Transverse colon (tissue), 4 donors: Measurements from ENCODE around the gene HTR5A. TPM values are rescaled to one million over a fixed set of nuclear protein-coding genes. Genes with fewer than 3 reads are reported as not detected.

Experiments used
- DNase-seq: peaks from one replicate; pipeline ENCODE4 v3.0.0-alpha.2; 2019
- H3K27ac ChIP-seq, 4 donors: fragments of 200-600 bp; sonication (generic); 2 replicates each; pipeline ENCODE4 v1.5.1; 2016 to 2018; ENCODE audit warnings: inconsistent platforms in 4 of 4
- H3K27me3 ChIP-seq: fragments of 200-600 bp; sonication (generic); 2 replicates; pipeline ENCODE4 v1.5.1; 2017; ENCODE audit warnings: inconsistent platforms
- H3K36me3 ChIP-seq, 4 donors: fragments of 200-600 bp; sonication (generic); 2 replicates each; pipeline ENCODE4 v1.5.1; 2017 to 2019; ENCODE audit warnings: inconsistent platforms in 4 of 4
- H3K4me1 ChIP-seq, 4 donors: fragments of 200-600 bp; sonication (generic); 2 replicates each; pipeline ENCODE4 v1.5.1; 2017 to 2020; ENCODE audit warnings: inconsistent platforms in 4 of 4
- H3K4me3 ChIP-seq, 4 donors: fragments of 200-600 bp; sonication (generic); 1 replicate in 1 of 4; 2 replicates in 3 of 4; pipeline versions ENCODE4 v1.5.1 to v1.6.1; 2017 to 2019; ENCODE audit warnings: inconsistent platforms in 4 of 4
- H3K9me3 ChIP-seq, 2 donors: fragments of 200-600 bp; sonication (generic); 2 replicates each; pipeline ENCODE4 v1.5.1; 2017 to 2019; ENCODE audit warnings: inconsistent platforms in 2 of 2
- CTCF ChIP-seq, 5 experiments: fragments of 200-600 bp in 3 of 5; fragments of 450-650 bp in 2 of 5; sonication (generic) in 3 of 5; IDR thresholded peaks; 1 replicate in 2 of 5; 2 replicates in 3 of 5; pipeline ENCODE4 v1.5.1; 2016 to 2017; ENCODE audit warnings: antibody characterized with exemption in 5 of 5, inconsistent platforms in 3 of 5, mild to moderate bottlenecking in 2 of 5, moderate library complexity in 1 of 5
- EP300 ChIP-seq: sonication (generic); formaldehyde crosslinking; IDR thresholded peaks from one replicate; pipeline ENCODE4 v1.6.1; 2017; ENCODE audit warnings: antibody characterized with exemption, low read depth
- POLR2A ChIP-seq: fragments of 450-650 bp; IDR thresholded peaks from one replicate; pipeline ENCODE4 v1.6.1; 2016; ENCODE audit warnings: antibody characterized with exemption, mild to moderate bottlenecking, moderate library complexity
- POLR2AphosphoS5 ChIP-seq, 3 donors: sonication (generic); formaldehyde crosslinking; IDR thresholded peaks; one replicate each; pipeline ENCODE4 v1.6.1; 2016; ENCODE audit warnings: antibody characterized with exemption in 3 of 3
- WGBS, 2 donors: methylation state at CpG; one replicate each; pipeline ENCODE4 v1.1.5; 2018; ENCODE audit warnings: low coverage in 1 of 2; 5-methylcytosine and 5-hydroxymethylcytosine counted together
- in situ Hi-C, 4 donors: fragments of 200-750 bp; cut with MboI; loops; one replicate each; pipeline versions ENCODE4 v1.15.0 to v1.15.1; 2017; ENCODE audit warnings: low sequenced_read_pairs in 3 of 4, low pct_ligation_motif_present in 1 of 4, low pct_unique_long_range_greater_than_20kb in 1 of 4
- intact Hi-C: fragments of 100-400 bp; cut with DNase I; formaldehyde crosslinking; loops from one replicate; pipeline ENCODE4 v1.15.1; 2023; ENCODE audit warnings: low total_unique reads
- total RNA-seq, 4 donors: library from RNA; depleted of rRNA; stranded (reverse); fragments of >200 nt; gene quantifications; one replicate each; pipeline ENCODE4 v1.1.0, GENCODE V29; 2016

HTR5A gene
- total RNA-seq, 4 donors from 2014 or later = not detected

- intact Hi-C loops = no loop called here
- in situ Hi-C loops = no loop called here
- Histone ChIP-seq H3K36me3 (no peaks in the 10 kb centered on the region), H3K4me1 (no peaks in the 10 kb centered on the region), H3K4me3 (no peak overlapping the region), H3K9me3 (no peaks in the 10 kb centered on the region), H3K27me3 (peaks cover 6% of the 10 kb centered on the region), H3K27ac (no peak overlapping the region)
- TF ChIP-seq EP300 (no peak), CTCF (IDR thresholded peaks at IDR 0.05) (no peak), POLR2AphosphoS5 (IDR thresholded peaks at IDR 0.05) (no peak), POLR2A (no peak)
- DNase-seq = no peak
- WGBS, 2 donors = 63 to 83% methylated on average over 1 to 2 of the region's 2 CpGs
These were observed 23.5 kb downstream of the HTR5A start for GRCh38 chr7:155093596-155093995.

GRCh38 chr7:155094636-155095135, 24.6 kb downstream of the HTR5A start:
- Histone ChIP-seq H3K4me1 (no peaks in the 10 kb centered on the region), H3K9me3 (no peaks in the 10 kb centered on the region), H3K36me3 (no peaks in the 10 kb centered on the region), H3K27ac (no peak overlapping the region), H3K4me3 (no peak overlapping the region), H3K27me3 (peaks cover 7% of the 10 kb centered on the region)
- TF ChIP-seq POLR2AphosphoS5 (IDR thresholded peaks at IDR 0.05) = no peak
- TF ChIP-seq POLR2A = no peak
- TF ChIP-seq CTCF (IDR thresholded peaks at IDR 0.05) = no peak
- no peak for TF ChIP-seq EP300
- DNase-seq = no peak
- in situ Hi-C loops (no loop called here), intact Hi-C loops (no loop called here)
- WGBS, 2 donors = 82% methylated on average over 6 of the region's 6 CpGs; no CpG with 5 or more reads in 1 of the 2 donors

DNA sequence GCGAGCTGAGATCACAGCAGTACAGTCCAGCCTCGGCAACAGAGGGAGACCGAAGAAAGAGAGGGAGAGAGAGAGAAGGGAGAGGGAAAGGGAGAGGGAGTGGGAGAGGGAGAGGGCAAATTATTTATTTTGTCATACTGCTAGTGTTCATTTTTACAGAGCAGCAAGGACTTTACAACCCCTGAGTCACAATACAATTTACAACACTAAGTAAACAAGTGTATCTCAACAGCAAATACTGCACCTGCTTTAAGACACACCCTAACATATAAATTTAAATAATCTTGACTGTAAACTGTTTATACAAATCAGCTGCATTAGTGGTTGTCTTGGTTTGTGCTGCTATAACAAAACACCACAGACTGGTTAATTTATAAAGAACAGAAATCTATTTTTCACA, 27.2 kb downstream of the HTR5A start:
- Histone ChIP-seq H3K4me3 (no peak overlapping the region), H3K27ac (no peak overlapping the region), H3K9me3 (no peaks in the 10 kb centered on the region), H3K27me3 (peaks cover 7% of the 10 kb centered on the region), H3K36me3 (no peaks in the 10 kb centered on the region), H3K4me1 (no peaks in the 10 kb centered on the region)
- DNase-seq = no peak
- TF ChIP-seq EP300 = no peak
- TF ChIP-seq POLR2A = no peak
- TF ChIP-seq CTCF (IDR thresholded peaks at IDR 0.05) = no peak
- WGBS, 2 donors = 40 to 72% methylated on average over 3 of the region's 3 CpGs
- intact Hi-C loops = no loop called here
- in situ Hi-C loops = no loop called here

DNA sequence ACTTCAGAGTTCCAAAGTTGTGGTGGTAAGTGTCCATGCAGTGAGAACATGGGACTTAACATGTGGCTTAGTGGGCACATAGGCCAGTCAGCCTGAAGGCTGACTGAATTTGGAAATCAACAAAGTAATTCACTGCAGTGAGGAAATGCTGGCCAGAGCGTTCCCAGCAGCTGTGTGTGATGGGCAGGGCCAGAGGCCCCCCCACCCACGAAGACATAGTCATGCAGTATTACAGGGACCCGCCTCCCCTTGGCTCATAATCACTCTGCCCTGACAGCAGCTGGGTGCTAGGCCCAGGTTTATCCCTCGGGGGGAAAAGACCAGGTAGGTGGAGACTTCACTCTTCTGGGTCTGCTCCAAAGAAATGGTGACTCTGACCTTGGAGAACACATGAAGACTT, 33.7 kb downstream of the HTR5A start:
- TF ChIP-seq POLR2A (no peak), CTCF (IDR thresholded peaks at IDR 0.05) (no peak), POLR2AphosphoS5 (IDR thresholded peaks at IDR 0.05) (no peak), EP300 (no peak)
- intact Hi-C loops = no loop called here
- in situ Hi-C loops = no loop called here
- no peak for DNase-seq
- no peaks in the 10 kb centered on the region for H3K4me1 ChIP-seq
- WGBS, 2 donors = 31 to 60% methylated on average over 1 to 4 of the region's 4 CpGs
- no peaks in the 10 kb centered on the region for H3K36me3 ChIP-seq
- no peak overlapping the region for H3K27ac ChIP-seq
- no peaks in the 10 kb centered on the region for H3K9me3 ChIP-seq
- H3K27me3 ChIP-seq = peaks cover 14% of the 10 kb centered on the region
- no peak overlapping the region for H3K4me3 ChIP-seq
